Measurements from ENCODE around the gene ITFG1. TPM values are rescaled to one million over a fixed set of nuclear protein-coding genes. Genes with fewer than 3 reads are reported as not detected.

ITFG1 gene
- total RNA-seq, 2 experiments from 2014 or later: 18.0 to 18.5 TPM

- peaks cover 12% of the 10 kb centered on the region for H3K4me1 ChIP-seq (ENCODE audit: insufficient read depth, low read length)
- ATAC-seq (ENCODE audit: poor library complexity) (no peak), DNase-seq (no peak)
- no peak for TF ChIP-seq CTCF (IDR thresholded peaks at IDR 0.05)
- H3K27ac ChIP-seq (ENCODE audit: low read depth in 1 of 2, low read length in 2 of 2): no peak overlapping the region
- peaks cover 28% of the 10 kb centered on the region for H3K4me1 Mint-ChIP-seq (ENCODE audit: low read depth)
- no peak overlapping the region for H3K4me3 Mint-ChIP-seq
- H3K27me3 Mint-ChIP-seq: no peaks in the 10 kb centered on the region
- ChIA-PET POLR2A (no interaction called here), CTCF (no interaction called here)
- no peak overlapping the region for H3K27ac Mint-ChIP-seq
- peaks cover 9% of the 10 kb centered on the region for H3K36me3 ChIP-seq (ENCODE audit: insufficient read depth, low read length)
- no peak overlapping the region for H3K4me3 ChIP-seq (ENCODE audit: low read length)
- H3K9me3 ChIP-seq (ENCODE audit: control insufficient read depth in 1 of 2, insufficient read depth in 1 of 2, low read length in 2 of 2): peaks cover 8 to 23% of the 10 kb centered on the region in 2 experiments
- peaks cover 81% of the 10 kb centered on the region for H3K36me3 Mint-ChIP-seq (ENCODE audit: low read depth)
- peaks cover 3% of the 10 kb centered on the region for H3K9me3 Mint-ChIP-seq
- intact Hi-C loops (cut with DNase I, micrococcal nuclease): no loop called here
- H3K27me3 ChIP-seq (ENCODE audit: control insufficient read depth in 1 of 2, insufficient read depth in 2 of 2, low read length in 2 of 2): no peaks in the 10 kb centered on the region
Observed at GRCh38 chr16:47492036-47492427, 31.2 kb upstream of the ITFG1 start.

DNA sequence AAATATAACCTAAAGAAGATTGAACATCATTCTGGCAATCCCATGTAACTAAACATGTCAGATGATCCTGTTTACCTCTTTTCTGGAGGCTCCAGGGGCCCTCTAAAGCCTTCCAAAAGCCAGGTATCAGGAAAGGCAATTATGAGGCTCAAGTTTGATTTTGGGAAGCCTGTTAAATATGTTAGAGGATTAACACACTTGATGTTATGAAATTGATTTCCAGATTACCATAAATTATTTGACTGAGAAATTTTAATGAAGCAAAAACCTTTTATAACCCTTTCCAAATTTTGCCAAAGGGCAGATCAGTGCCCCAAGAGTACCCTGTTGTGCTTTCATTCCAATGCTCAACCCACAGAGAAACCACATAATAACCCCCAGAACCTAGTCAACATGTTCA is 29.6 kb upstream of the ITFG1 start:
- H3K27me3 Mint-ChIP-seq: no peaks in the 10 kb centered on the region
- H3K27ac Mint-ChIP-seq: no peak overlapping the region
- ATAC-seq (ENCODE audit: poor library complexity) (no peak), DNase-seq (no peak)
- Histone ChIP-seq H3K27me3 (ENCODE audit: control insufficient read depth in 1 of 2, insufficient read depth in 2 of 2, low read length in 2 of 2) (no peaks in the 10 kb centered on the region), H3K36me3 (ENCODE audit: insufficient read depth, low read length) (peaks cover 9% of the 10 kb centered on the region), H3K27ac (ENCODE audit: low read depth in 1 of 2, low read length in 2 of 2) (no peak overlapping the region), H3K4me3 (ENCODE audit: low read length) (no peak overlapping the region), H3K9me3 (ENCODE audit: control insufficient read depth in 1 of 2, insufficient read depth in 1 of 2, low read length in 2 of 2) (peaks cover 8 to 23% of the 10 kb centered on the region in 2 experiments), H3K4me1 (ENCODE audit: insufficient read depth, low read length) (peaks cover 12% of the 10 kb centered on the region)
- H3K4me1 Mint-ChIP-seq (ENCODE audit: low read depth): peaks cover 22% of the 10 kb centered on the region
- no peak overlapping the region for H3K4me3 Mint-ChIP-seq
- H3K9me3 Mint-ChIP-seq: peaks cover 3% of the 10 kb centered on the region
- TF ChIP-seq CTCF (IDR thresholded peaks at IDR 0.05): no peak
- intact Hi-C loops (cut with DNase I, micrococcal nuclease): no loop called here
- CTCF ChIA-PET: interaction anchor here (1.6 kb wide), 1 partner anchor 10 kb away, joined by 6 read pairs; no protein-coding TSS in a partner anchor
- POLR2A ChIA-PET: no interaction called here
- peaks cover 84% of the 10 kb centered on the region for H3K36me3 Mint-ChIP-seq (ENCODE audit: low read depth)

- H3K27me3 ChIP-seq (ENCODE audit: control insufficient read depth in 1 of 2, insufficient read depth in 2 of 2, low read length in 2 of 2): no peaks in the 10 kb centered on the region
- Mint-ChIP-seq H3K4me1 (ENCODE audit: low read depth) (peaks cover 14% of the 10 kb centered on the region), H3K36me3 (ENCODE audit: low read depth) (peaks cover 95% of the 10 kb centered on the region), H3K4me3 (no peak overlapping the region), H3K27me3 (no peaks in the 10 kb centered on the region), H3K27ac (no peak overlapping the region), H3K9me3 (peaks cover 3% of the 10 kb centered on the region)
- no peak for TF ChIP-seq CTCF (IDR thresholded peaks at IDR 0.05)
- H3K27ac ChIP-seq (ENCODE audit: low read depth in 1 of 2, low read length in 2 of 2): no peak overlapping the region
- peaks cover 8 to 23% of the 10 kb centered on the region in 2 experiments for H3K9me3 ChIP-seq (ENCODE audit: control insufficient read depth in 1 of 2, insufficient read depth in 1 of 2, low read length in 2 of 2)
- ATAC-seq (ENCODE audit: poor library complexity) (no peak), DNase-seq (no peak)
- H3K4me3 ChIP-seq (ENCODE audit: low read length): no peak overlapping the region
- ChIA-PET CTCF (no interaction called here), POLR2A (no interaction called here)
- H3K4me1 ChIP-seq (ENCODE audit: insufficient read depth, low read length): peaks cover 8% of the 10 kb centered on the region
- H3K36me3 ChIP-seq (ENCODE audit: insufficient read depth, low read length): peaks cover 9% of the 10 kb centered on the region
- intact Hi-C loops (cut with DNase I, micrococcal nuclease): no loop called here
Observed at GRCh38 chr16:47488051-47488450, 27.2 kb upstream of the ITFG1 start.

Data from CD4-positive, alpha-beta T cell (primary cell).